HG02678 (cell line): Measurements from ENCODE around the gene VSIG1.
A peak's percentile ranks its signal among the peaks of the same experiment; 100 is the strongest.

Experiments
- ATAC-seq: cut with Tn5 transposase; IDR thresholded peaks from one replicate; pipeline ENCODE4 v1.9.1; 2021; ENCODE audit warnings: mild to moderate bottlenecking, moderate library complexity; ENCODE audit not compliant: unreplicated experiment

The VSIG1 gene

DNA sequence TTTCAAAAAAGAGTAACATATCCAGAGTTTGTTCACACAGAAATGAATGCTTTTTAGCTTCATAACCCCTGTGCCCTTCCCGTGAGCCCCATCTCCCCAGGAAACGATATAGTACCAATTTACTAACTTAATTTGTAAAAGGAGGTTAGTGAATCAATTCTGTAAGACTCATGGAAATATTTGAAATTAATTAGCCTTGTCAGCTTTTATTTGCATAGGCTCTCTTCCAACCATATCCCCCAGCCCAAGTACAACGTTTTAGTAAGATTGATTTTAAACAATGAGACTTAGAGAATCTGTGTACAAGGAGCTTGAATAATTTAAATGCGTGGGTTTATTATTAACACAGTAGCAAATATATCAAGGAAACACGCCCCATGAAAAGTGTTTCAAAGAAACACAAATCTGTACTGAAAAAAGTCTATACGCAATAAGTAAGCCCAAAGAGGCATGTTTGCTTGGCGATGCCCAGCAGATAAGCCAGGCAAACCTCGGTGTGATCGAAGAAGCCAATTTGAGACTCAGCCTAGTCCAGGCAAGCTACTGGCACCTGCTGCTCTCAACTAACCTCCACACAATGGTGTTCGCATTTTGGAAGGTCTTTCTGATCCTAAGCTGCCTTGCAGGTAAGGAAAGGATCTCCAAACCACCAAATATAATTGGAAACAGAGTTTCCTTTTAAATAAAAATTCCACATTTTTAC is at the start of gene VSIG1:
Gene VSIG1 (plus strand): TSS at position 512 of the 703 bp plus-strand sequence. CDS start 66 bp downstream, at position 578.
- ATAC-seq = no peak

DNA sequence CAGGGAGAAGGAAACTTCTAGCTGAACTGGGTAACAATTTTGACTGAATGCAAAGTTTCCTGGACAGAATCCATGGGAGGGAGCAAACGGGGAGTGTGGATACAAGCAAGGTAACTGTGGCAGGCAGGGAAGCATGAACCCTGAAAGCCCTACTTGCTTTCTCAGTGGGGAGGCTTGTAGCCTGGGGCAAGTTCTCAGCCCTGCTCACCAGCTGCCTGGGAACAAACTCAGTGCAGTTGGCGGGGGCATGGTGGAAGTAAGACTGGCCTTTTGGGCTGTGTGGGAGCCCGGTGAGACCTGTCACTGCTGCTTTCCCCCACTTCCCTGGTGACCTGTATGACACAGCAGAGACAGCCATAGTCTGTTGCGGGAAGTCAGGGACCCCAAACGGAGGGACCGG is 48.7 kb upstream of the VSIG1 start:
- no peak for ATAC-seq

DNA sequence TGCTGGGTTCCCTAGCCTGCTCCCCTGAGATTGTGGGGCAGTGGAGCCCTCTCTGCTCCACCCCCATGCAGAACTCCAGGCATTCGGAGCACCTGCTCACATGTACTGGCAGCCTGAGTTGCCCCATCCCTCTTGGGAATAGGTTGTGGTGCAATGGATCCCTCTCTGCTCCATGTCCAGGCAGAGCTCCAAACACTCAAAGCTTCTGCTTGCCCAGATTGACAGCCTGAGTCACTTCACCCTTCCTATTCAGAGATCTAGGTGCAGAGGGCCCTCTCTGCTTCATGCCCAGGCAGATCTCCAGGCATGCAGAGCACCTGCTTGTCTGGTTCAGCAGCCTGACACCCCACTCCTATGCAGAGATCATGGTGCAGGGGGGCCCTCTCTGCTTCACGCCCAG is 44.1 kb upstream of the VSIG1 start:
- ATAC-seq = no peak

DNA sequence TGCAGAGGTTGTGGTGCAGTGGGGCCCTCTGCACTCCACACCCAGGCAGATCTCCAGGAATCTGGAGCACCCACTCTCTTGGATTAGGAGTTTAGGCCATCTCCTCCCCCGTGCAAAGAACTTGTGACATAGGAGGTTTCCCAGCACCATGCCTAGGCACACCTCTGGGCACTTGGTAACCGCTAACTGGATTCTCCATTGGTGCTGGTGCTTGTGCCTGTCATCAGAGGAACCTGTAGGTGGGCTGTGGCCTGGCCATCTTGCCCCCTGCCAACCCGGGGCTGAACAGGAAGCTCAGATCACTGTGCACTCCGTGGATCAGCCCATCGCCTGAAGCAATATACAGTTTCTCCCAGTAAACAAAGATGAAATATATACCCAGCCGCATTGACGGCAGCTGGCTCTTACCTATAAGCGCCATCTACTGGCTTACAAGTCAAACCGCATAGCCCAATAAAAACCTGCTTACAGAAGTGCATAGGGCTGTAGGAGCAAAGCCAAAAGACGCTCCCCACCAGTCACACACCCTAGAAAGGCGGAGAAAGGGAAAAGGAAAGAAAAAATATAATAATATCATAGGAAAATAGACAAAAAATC is 43.5 kb upstream of the VSIG1 start:
- ATAC-seq = peak; percentile 79

DNA sequence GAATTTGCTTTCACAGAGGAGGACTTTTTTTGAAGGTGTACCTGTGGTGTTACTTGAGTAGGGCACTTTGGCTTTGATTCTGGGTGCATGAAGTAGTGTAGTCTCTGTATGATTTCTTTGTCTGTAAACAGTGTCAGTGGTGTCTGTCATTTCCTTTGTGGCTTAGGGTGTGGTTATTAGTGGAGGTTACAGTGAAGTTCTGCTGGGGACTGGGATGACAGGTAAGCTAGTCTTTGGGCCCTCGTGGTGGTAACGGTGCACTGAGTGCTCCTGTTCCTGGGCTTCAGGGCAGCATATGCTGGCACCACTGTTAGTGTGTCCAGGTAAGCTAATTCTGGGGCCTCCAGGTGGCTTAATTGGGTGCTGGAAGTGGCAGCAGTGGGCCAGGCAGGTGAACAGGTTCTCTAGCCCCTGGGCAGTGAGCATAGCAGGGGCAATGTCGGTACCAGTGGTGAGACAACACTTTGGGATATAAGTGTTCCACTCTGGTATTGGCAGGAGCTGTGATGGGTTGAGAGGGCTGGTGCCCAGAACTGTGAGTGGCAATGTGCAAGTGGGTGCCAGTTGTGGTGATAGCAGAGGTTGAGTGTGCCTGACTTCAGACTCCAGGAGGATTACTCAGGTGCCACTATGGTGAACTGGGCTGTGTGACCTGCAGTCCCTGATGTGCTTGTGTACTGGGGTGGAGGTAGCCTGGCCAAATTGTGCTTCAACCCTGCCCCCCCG is 26.0 kb upstream of the VSIG1 start:
- no peak for ATAC-seq

DNA sequence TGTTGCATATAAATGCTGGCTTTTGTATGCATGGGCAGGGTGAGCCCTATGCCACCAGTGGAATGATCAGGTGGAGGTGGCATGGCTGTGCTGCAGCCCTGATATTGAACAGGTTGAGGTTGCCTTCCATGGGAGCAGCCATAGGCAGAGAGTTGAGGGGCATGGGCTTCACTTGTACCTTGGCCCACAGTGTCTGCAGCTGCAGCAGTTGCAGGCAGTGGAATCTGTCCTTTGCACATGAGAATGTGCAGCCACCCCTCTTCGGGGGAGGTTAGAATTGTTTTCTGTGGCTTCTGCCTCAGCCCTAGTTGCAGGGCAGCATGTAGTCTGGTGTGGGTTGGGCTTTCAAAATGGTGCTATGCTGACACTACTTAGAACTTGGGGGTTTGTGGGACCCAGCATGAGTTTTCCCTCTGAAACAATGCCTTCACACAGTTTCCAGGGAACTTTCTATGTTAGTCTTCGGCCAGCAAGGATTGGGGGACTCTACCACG is 25.4 kb upstream of the VSIG1 start:
- no peak for ATAC-seq

DNA sequence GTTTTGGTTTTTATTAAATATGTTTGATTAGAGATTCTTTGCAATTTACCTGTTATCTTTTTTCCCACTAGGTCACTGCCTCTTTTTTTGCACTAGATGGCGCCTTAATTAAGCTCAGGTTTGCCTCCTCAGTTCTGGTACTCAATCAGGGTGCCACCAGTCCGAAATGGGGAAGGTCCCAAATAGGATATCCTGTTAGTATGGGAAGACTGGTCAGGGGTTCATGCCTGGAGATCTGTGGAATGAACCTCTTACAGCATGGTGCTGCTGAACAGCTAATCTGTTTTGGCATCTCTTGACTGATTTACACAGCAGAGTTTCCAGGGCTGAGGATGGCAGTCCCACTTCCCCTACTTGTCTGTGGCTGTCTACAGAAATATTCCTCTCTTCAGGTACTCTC is 24.2 kb upstream of the VSIG1 start:
- no peak for ATAC-seq

DNA sequence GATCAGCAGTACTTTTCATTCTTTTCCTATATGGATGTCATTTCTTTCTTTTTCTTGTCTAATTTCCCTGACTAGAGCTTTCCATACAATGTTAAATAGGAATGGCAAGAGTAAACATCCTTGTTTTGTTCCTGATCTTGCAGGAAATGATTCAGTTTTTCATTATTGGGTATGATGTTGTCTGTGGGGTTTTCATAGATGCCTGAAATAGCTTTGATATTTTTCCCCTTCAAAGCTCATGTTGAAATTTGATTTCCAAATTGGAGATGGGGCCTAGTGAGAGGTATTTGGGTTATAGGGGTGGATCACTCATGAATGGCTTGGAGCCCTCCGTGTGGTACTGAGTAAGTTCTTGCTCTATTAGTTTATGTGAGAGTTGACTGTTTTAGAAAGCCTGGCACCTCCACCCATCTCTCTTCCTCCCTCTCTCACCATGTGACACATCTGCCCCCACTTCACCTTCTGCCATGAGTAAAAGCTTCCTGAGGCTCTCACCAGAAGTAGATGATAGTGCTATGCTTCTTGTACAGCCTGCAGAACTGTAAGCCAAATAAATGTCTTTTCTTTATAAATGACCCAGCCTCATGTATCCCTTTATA is 22.3 kb upstream of the VSIG1 start:
- no peak for ATAC-seq

DNA sequence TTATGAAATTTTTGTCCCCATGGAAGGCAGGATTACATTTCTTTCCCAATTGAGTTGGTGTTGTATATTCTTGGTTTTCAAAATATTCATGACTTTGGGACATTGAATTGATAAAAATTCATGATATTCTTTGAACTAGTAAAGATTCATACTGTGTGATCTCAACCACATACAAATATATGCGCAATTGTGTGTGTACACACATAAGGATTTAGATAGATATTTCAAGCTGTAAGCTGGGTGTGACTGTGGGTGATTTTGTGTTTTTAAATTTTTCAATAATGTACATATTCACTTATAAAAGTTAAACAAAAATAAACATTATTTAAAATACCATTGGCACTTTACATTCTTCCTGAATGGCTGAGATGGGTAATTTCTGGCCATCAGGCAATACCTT is 19.5 kb upstream of the VSIG1 start:
- no peak for ATAC-seq

DNA sequence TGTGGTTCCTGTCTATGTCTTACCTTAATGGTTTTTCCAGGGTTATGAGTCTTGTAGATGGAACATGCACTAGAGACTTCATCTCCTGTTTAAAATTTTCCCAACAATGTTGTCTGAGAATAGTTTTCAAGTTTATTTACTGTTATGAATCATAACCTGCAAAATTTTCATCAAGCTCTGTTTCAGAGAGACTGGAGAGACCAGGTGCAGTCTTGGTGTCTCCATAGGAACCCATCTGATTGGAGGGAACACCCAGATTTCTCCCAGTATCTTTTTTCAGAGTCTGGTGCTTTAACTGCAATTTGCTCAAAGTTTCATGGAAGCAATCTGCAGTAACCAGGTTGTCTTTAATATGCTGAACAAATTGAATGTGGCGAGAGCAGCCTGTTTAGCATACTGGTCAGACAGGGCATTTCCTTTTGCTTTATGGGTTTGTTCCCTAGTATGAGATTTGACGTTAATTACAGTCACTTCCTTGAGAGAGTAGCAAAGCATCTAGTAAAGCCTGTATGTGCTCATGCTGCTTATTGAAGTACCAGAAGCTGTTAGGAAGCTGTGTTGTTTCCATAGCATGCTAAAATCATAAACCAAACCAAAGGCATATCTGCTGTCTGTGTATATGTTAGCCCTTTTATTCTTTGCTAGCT is 18.8 kb upstream of the VSIG1 start:
- no peak for ATAC-seq

DNA sequence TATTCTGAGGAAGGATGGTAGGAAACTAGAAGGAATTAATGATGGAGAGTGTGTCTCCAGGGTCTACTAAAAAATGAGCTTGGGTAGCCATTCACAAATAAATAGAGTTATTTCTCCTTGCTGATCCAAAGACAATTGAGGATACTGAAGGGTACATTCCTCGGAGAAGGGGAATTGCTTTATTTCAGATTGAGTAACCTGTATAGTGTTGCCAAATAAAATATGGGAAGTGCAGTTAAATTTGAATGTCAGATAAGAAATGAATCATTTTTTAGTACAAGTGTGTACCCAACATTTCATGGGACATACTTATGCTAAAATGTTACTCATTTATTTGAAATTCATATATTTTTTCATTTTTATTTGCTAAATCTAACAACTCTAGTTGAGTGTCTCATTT is 16.0 kb upstream of the VSIG1 start:
- ATAC-seq = no peak

DNA sequence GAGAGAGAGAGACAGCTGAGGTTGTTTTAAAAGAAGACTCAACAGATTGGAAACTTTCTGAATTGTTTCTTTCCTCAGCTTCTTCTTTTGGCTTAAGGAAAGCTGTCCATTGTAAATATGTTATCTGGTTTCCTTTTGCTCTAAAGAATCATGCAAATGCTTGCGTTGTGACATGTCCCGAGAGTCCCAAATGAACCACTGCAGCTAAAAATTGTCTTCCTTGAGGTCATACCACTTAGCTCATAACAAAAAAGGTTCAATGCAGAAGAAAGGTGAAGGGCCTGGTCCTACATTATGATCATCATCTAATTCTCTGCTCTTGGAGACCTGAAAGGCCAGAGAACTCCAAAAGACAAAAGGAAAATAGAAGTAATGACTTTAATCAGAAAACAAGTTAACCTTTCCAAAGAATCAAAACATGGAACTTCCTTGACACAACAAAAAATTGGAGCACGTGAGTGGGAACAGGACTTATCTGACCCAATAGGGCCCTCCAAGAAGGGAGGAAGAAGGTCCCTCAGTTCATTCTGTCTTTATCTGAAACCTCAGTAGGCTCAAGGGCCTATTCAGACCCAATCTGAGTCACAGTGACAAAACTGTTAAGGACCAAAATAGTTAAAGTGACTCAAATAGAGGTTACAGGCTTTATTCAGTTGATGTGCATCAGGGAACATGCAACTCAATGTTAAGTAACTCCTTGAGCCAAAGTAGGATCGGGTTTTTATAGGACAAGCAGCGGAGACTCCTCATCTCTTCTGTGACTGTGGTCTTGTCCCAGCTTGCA is 14.7 kb upstream of the VSIG1 start:
- no peak for ATAC-seq

DNA sequence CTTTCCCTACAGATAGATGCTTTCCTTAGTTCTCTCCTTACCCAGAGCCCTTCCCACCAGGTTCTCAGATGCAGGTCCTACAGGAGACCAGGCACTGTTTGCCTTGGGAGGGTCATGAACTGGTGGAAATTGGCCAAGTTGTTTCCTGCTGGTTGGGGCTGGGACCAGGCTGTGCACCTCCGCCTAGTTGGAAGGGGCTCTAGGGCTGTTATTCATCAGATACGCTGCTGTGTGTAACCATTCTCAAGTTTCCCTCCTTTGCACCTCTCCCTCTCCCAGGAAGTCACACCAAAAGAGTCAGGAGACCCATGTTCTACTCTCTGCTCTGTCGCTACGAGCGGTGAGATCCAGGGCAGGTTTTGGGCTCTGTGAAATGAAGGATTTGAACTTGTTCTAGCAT is 11.9 kb upstream of the VSIG1 start:
- no peak for ATAC-seq

DNA sequence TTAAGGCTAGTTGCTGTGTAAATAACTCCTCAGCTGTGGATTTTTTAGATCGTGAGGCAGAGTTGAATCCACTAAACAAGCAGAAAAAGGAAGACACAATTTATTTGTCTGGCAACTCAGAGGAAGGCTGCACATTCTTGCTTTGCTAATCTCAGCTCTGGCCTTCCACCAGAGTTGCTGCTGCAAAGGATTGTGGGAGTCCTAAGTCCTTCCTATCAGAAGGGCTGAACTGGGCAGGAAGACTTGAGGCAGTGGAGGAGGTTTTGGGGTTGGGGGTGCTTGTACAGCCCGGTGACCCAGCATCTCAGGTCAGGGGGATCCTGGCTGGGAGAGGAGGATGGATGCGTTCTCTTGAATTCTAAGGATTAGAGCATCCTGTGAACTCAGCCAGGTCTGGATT is 11.0 kb upstream of the VSIG1 start:
- no peak for ATAC-seq

DNA sequence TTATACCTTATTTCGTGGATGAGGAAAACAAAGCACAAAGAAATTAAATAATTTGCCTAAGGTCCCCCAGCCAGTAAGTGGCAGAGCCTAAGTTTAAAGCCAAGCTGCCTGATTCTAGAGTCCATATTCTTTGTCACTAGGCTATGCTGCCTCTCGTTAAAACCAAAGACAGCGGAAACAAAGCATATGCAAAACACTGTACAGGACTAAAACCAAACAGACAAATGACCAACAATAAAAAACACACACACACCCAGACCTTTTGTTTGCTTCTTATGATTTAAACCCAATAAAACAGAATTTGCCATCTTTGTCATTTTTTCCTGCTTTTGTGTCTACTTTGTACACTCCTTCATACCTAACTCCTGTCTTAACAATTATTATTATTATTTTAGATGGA is 10.1 kb upstream of the VSIG1 start:
- ATAC-seq = no peak

DNA sequence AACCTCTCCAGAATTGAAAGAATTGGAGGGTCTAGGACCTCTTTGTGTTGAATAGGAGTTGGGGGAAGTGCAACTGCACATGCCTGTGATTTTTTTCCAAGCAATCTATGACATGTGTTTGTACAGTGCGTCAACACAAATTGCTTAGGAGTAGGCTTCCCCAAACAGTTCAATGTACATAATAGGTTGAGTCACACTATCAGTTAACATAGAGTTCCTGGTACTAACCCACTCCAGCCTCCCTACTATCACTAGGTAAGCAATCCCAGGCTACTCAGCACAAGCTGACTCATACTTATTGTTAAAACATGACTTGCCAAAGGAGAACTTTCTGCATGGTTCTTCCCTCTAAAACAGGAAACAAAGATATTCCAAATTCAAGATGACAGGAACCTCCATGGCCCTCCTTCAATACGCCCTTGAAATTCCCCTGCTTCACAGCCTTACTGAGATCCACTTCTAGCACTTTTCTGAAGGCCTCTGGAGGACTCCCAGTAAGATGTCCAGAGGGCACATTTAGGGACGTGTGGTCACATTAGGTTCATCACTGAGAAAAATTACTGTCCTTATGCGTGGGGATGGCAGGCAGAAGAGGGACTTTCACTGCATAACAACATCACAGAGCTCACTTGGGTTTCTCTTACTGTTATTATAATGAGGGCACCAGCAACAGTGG is 8.4 kb upstream of the VSIG1 start:
- ATAC-seq = no peak

DNA sequence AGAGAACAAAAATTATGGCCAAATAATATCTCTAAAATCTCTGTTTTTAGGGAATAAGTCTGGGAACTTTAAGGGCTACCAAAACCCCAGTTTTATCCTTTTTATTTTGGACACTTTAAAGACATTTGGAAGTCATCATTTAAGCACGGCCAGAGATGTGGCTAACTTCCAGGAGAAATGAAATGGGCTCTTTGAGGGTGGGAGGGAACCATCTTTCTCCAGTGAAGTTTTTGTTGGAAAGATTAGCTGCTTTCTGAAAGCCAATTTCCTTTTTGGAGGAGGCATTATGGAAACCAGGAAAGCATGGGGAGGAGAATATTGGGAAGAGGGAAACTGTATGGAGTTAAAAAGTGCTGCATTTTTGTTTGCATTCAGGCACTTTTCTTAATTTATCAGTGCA is 4.8 kb downstream of the VSIG1 start:
- no peak for ATAC-seq

DNA sequence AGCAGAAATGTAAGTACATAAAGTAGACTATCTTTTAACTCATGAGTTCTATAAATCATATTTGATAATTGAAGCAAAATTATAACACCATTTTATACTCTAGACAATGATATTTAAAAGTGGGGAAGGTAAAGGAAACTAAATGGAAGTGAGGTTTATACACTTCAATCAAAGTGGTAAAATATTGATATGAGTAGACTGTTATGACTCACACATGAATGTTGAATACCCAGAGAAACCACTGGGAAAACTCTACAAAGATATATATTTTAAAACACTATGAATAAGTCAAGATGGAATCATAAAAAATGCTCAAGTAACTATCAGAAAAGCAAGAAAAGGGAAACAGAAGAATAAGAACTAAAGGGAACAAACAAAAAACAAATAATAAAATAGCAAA is 8.4 kb downstream of the VSIG1 start:
- ATAC-seq = no peak

DNA sequence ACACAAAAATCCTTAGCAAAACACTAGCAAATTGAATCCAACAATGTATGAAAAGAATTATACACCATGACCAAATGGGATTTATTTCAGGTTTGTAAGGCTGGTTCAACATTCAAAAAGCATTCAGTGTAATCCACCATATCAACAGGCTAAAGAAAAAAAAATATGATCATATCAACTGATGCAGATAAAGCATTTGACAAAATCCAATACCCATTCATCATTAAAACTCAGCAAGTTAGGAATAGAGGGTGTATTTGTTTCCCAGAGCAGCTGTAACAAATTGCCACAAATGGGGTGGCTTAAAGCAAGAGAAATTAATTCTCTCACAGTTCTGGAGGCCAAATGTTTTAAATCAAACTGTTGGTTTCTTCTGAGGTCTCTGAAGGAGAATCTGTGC is 10.7 kb downstream of the VSIG1 start:
- no peak for ATAC-seq

DNA sequence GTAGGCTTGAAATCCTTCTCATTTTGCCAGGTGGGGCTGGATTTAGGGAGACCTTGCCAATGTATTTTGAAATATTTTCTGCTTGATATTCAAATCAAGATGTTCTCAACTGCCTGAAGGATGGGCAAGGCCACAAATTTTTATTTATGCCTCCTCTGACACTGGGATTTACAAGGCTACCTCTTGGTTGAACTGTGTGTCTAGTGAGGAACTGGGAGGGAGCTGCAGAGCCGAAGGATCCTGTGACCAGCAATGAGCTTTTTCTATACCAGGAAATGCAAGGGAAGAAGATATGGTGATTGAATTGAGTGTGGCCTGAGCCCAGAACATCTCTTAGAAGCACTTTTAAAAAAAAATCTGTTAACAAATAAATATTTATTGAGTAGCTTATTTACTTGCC is 14.9 kb downstream of the VSIG1 start:
- no peak for ATAC-seq
